Cardiac muscle cell (in vitro differentiated cells and primary cell): ENCODE measurements around the gene UBE3D. TPM values are rescaled to one million over a fixed set of nuclear protein-coding genes. Genes with fewer than 3 reads are reported as not detected.
"Not testable (repeated sequence)": the region's sequence is repeated elsewhere in the genome, so short reads cannot be mapped to it uniquely, and the experiment has no call there.

Experiments used
- DNase-seq, 2 donors: peaks; one replicate each; pipeline versions ENCODE4 v3.0.0 to v3.0.0-alpha.2; 2010 to 2017; ENCODE audit warnings: low read depth in 1 of 2, low spot score in 1 of 2
- H3K27ac ChIP-seq: fragments of 200-600 bp; sonication (generic); 2 replicates; pipeline ENCODE4 v1.5.1; 2016
- H3K27me3 ChIP-seq: fragments of 200-600 bp; sonication (generic); 2 replicates; pipeline ENCODE4 v1.6.0; 2016; ENCODE audit warnings: control low read depth
- H3K36me3 ChIP-seq: fragments of 200-600 bp; sonication (generic); 2 replicates; pipeline ENCODE4 v1.5.1; 2016; ENCODE audit warnings: control low read depth
- H3K4me1 ChIP-seq: fragments of 200-600 bp; sonication (generic); 2 replicates; pipeline ENCODE4 v1.8.1; 2017; ENCODE audit warnings: low read depth, mild to moderate bottlenecking, mixed run types
- H3K4me3 ChIP-seq: fragments of 200-600 bp; sonication (generic); 2 replicates; pipeline ENCODE4 v1.5.1; 2016; ENCODE audit warnings: mild to moderate bottlenecking
- H3K9me3 ChIP-seq: fragments of 200-600 bp; sonication (generic); 2 replicates; pipeline ENCODE4 v1.5.1; 2017; ENCODE audit warnings: low read depth, mild to moderate bottlenecking, control low read depth
- CTCF ChIP-seq: IDR thresholded peaks from 2 replicates; pipeline ENCODE4 v1.5.1; 2012; ENCODE audit warnings: low read depth, mild to moderate bottlenecking, low read length
- polyA plus RNA-seq: library from polyadenylated mRNA; unstranded; fragments of >200 nt; fragmentation: Nextera tagmentation; extraction: Ambion mirVana; gene quantifications from 2 replicates; pipeline ENCODE4 v1.2.1, GENCODE V29; 2016
- total RNA-seq: library from RNA; depleted of rRNA; stranded (reverse); fragments of >200 nt; gene quantifications from 2 replicates; pipeline ENCODE4 v1.2.3, GENCODE V29; 2016

Gene UBE3D
- total and polyA plus RNA-seq, 2 experiments from 2014 or later = 14.5 to 19.5 TPM

GRCh38 chr6:82863781-82864180, 201.9 kb downstream of the UBE3D start:
- TF ChIP-seq CTCF = no peak
- Histone ChIP-seq H3K36me3 (no peaks in the 10 kb centered on the region), H3K9me3 (no peaks in the 10 kb centered on the region), H3K27me3 (no peaks in the 10 kb centered on the region), H3K4me3 (no peak overlapping the region), H3K4me1 (no peaks in the 10 kb centered on the region), H3K27ac (no peak overlapping the region)
- DNase-seq = no peak

GRCh38 chr6:82862543-82862942, 203.1 kb downstream of the UBE3D start:
- no peaks in the 10 kb centered on the region for H3K27me3 ChIP-seq
- H3K27ac ChIP-seq = no peak overlapping the region
- TF ChIP-seq CTCF = no peak
- DNase-seq = peak in 1 of 2 donors; percentile 68
- no peaks in the 10 kb centered on the region for H3K9me3 ChIP-seq
- H3K4me1 ChIP-seq = no peaks in the 10 kb centered on the region
- H3K4me3 ChIP-seq = no peak overlapping the region
- H3K36me3 ChIP-seq = no peaks in the 10 kb centered on the region

GRCh38 chr6:82861121-82861520, 204.5 kb downstream of the UBE3D start:
- H3K4me3 ChIP-seq = no peak overlapping the region
- TF ChIP-seq CTCF = no peak
- H3K9me3 ChIP-seq = no peaks in the 10 kb centered on the region
- H3K36me3 ChIP-seq = no peaks in the 10 kb centered on the region
- no peaks in the 10 kb centered on the region for H3K27me3 ChIP-seq
- no peaks in the 10 kb centered on the region for H3K4me1 ChIP-seq
- no peak for DNase-seq
- H3K27ac ChIP-seq = no peak overlapping the region

GRCh38 chr6:82856077-82856476, 209.6 kb downstream of the UBE3D start:
- not testable (repeated sequence) for H3K9me3 ChIP-seq, H3K27ac ChIP-seq, H3K36me3 ChIP-seq, H3K4me3 ChIP-seq, H3K4me1 ChIP-seq, H3K27me3 ChIP-seq, DNase-seq

GRCh38 chr6:82852904-82853303, 212.7 kb downstream of the UBE3D start:
- not testable (repeated sequence) for H3K9me3 ChIP-seq, H3K27ac ChIP-seq, H3K36me3 ChIP-seq, H3K4me1 ChIP-seq, H3K4me3 ChIP-seq, DNase-seq, H3K27me3 ChIP-seq

GRCh38 chr6:82843291-82843885, 222.3 kb downstream of the UBE3D start:
- DNase-seq = peak in 1 of 2 donors; percentile 42
- TF ChIP-seq CTCF = no peak
- no peaks in the 10 kb centered on the region for H3K9me3 ChIP-seq
- no peak overlapping the region for H3K4me3 ChIP-seq
- no peaks in the 10 kb centered on the region for H3K4me1 ChIP-seq
- no peaks in the 10 kb centered on the region for H3K36me3 ChIP-seq
- H3K27ac ChIP-seq = no peak overlapping the region
- H3K27me3 ChIP-seq = no peaks in the 10 kb centered on the region

- no peaks in the 10 kb centered on the region for H3K27me3 ChIP-seq
- H3K9me3 ChIP-seq = no peaks in the 10 kb centered on the region
- H3K4me3 ChIP-seq = no peak overlapping the region
- H3K27ac ChIP-seq = no peak overlapping the region
- no peaks in the 10 kb centered on the region for H3K36me3 ChIP-seq
- DNase-seq = peak in 1 of 2 donors; percentile 83
- no peak for TF ChIP-seq CTCF
- no peaks in the 10 kb centered on the region for H3K4me1 ChIP-seq
Measured at GRCh38 chr6:82842721-82843120, 222.9 kb downstream of the UBE3D start.
